Measurements from ENCODE around the gene SPDYE6. TPM values are rescaled to one million over a fixed set of nuclear protein-coding genes. Genes with fewer than 3 reads are reported as not detected.

Gene SPDYE6
- total and polyA plus RNA-seq, 2 of the 4 experiments (the other 2 are of a cell fraction) = not detected

GRCh38 chr7:102396710-102397019 lies 40.4 kb upstream of the SPDYE6 start:
- H3K4me3 ChIP-seq (ENCODE audit: insufficient read depth, low read depth, low read length) = peak overlapping the region; percentile 75
- H3K18ac ChIP-seq (ENCODE audit: low read depth, low read length) = no peak overlapping the region
- H3K9ac ChIP-seq (ENCODE audit: low read depth, low read length) = peak overlapping the region; percentile 96
- no TSS peak for BruUV-seq (replicated peaks)
- peak overlapping the region; percentile 63 for H4K5ac ChIP-seq (ENCODE audit: low read depth, low read length)
- H2BK5ac ChIP-seq (ENCODE audit: low read depth, low read length, poor library complexity, severe bottlenecking) = peak overlapping the region; percentile 57
- H3K27me3 ChIP-seq (ENCODE audit: control insufficient read depth, insufficient read depth, low read length) = no peaks in the 10 kb centered on the region
- peak overlapping the region; percentile 84 for H2AK9ac ChIP-seq (replicated peaks; ENCODE audit: low read depth, low read length, poor library complexity)
- POLR2A ChIA-PET (ENCODE audit: unreplicated experiment) = no interaction called here
- in situ Hi-C loops (cut with MboI; ENCODE audit: low sequenced_read_pairs) (no loop called here), intact Hi-C loops (cut with micrococcal nuclease) (no loop called here), dilution Hi-C loops (cut with HindIII; ENCODE audit: low sequenced_read_pairs, unreplicated experiment) (no loop called here)
- WGBS, 2 experiments (ENCODE audit: extremely low coverage in 2 of 2, insufficient read length in 1 of 2) = no CpG with 5 or more reads among the region's 12 CpGs
- H3K36me3 ChIP-seq (ENCODE audit: control insufficient read depth, insufficient read depth, low read length) = peaks cover 18% of the 10 kb centered on the region
- peak overlapping the region; percentile 78 for H3K56ac ChIP-seq (ENCODE audit: extremely low read depth, insufficient read depth, low read length)
- no peak for TF ChIP-seq CTCF (conservative IDR thresholded peaks at IDR 0.05; ENCODE audit: low read depth, low read length)
- TF ChIP-seq BHLHE40 (IDR thresholded peaks at IDR 0.05; ENCODE audit: low read depth, low read length) = no peak
- TF ChIP-seq RFX5 (IDR thresholded peaks at IDR 0.05; ENCODE audit: low read depth, low read length) = no peak
- no peak for TF ChIP-seq SMC3 (IDR thresholded peaks at IDR 0.05; ENCODE audit: low read depth, low read length)
- no peak for TF ChIP-seq CHD1 (IDR thresholded peaks at IDR 0.05; ENCODE audit: low read depth, low read length)
- no peak for TF ChIP-seq ELK1 (IDR thresholded peaks at IDR 0.05; ENCODE audit: borderline replicate concordance, low read depth, low read length)
- TF ChIP-seq NFE2L2 (IDR thresholded peaks at IDR 0.05; ENCODE audit: low read depth, low read length) = no peak
- TF ChIP-seq RCOR1 (IDR thresholded peaks at IDR 0.05; ENCODE audit: insufficient replicate concordance, low read length) = no peak
- no peak for TF ChIP-seq CEBPB (IDR thresholded peaks at IDR 0.05; ENCODE audit: low read depth, low read length)
- TF ChIP-seq FOS (IDR thresholded peaks at IDR 0.05; ENCODE audit: low read depth, low read length) = no peak
- TF ChIP-seq MAFK (IDR thresholded peaks at IDR 0.05; ENCODE audit: low read depth, low read length) = no peak
- H2BK20ac ChIP-seq (ENCODE audit: low read depth, low read length) = no peak overlapping the region
- CTCF ChIA-PET = no interaction called here
- no peaks in the 10 kb centered on the region for H3K9me1 ChIP-seq (ENCODE audit: insufficient read depth, low read length)
- H4K20me1 ChIP-seq (ENCODE audit: insufficient read depth, low read length) = no peaks in the 10 kb centered on the region; the same call in 1 of the 2 replicates
- peak; percentile 4 for ATAC-seq (ENCODE audit: low read depth)
- H2AFZ ChIP-seq (replicated peaks; ENCODE audit: low read length, poor library complexity) = peak overlapping the region; percentile 91
- peak overlapping the region; percentile 86 to 90 for H4K8ac ChIP-seq (ENCODE audit: low read depth in 2 of 2, low read length in 2 of 2)
- peak overlapping the region; percentile 82 for H3K23ac ChIP-seq (ENCODE audit: low read depth, low read length)
- H3K27ac ChIP-seq (ENCODE audit: insufficient read depth, low read length) = peak overlapping the region; percentile 85
- peak overlapping the region; percentile 90 for H3K14ac ChIP-seq (replicated peaks; ENCODE audit: low read depth, low read length)
- no peak overlapping the region for H2BK120ac ChIP-seq (ENCODE audit: low read depth, low read length)
- peak overlapping the region; percentile 77; the same call in 1 of the 2 replicates for H4K91ac ChIP-seq (ENCODE audit: insufficient read depth, low read depth, low read length)
- peak overlapping the region; percentile 75 for H3K4me2 ChIP-seq (ENCODE audit: low read depth, low read length)
- no peaks in the 10 kb centered on the region for H3K9me3 ChIP-seq (ENCODE audit: control insufficient read depth, insufficient read depth, low read length)
- peaks cover 24 to 35% of the 10 kb centered on the region in 2 experiments for H3K79me1 ChIP-seq (ENCODE audit: low read depth in 1 of 2, low read length in 2 of 2)
- H3K4me1 ChIP-seq (ENCODE audit: control insufficient read depth, insufficient read depth, low read length) = peaks cover 5% of the 10 kb centered on the region
- H3K4ac ChIP-seq (ENCODE audit: low read depth, low read length) = peak overlapping the region; percentile 87
- no peak for DNase-seq
- 0 out of 2 replicates have a peak overlapping the region, but pooled peaks have one; percentile 60 for H2AK5ac ChIP-seq (ENCODE audit: low read depth, low read length)
- no peak overlapping the region for H2BK15ac ChIP-seq (ENCODE audit: low read depth, low read length)

Data from IMR-90 (cell line).